HG03108 (cell line): Measurements from ENCODE around the gene PPP1R16B.
"Not testable (repeated sequence)": the region's sequence is repeated elsewhere in the genome, so short reads cannot be mapped to it uniquely, and the experiment has no call there.

Experiments used
- ATAC-seq: cut with Tn5 transposase; IDR thresholded peaks from one replicate; pipeline ENCODE4 v1.9.1; 2021; ENCODE audit warnings: moderate library complexity; ENCODE audit not compliant: unreplicated experiment

The PPP1R16B gene

DNA sequence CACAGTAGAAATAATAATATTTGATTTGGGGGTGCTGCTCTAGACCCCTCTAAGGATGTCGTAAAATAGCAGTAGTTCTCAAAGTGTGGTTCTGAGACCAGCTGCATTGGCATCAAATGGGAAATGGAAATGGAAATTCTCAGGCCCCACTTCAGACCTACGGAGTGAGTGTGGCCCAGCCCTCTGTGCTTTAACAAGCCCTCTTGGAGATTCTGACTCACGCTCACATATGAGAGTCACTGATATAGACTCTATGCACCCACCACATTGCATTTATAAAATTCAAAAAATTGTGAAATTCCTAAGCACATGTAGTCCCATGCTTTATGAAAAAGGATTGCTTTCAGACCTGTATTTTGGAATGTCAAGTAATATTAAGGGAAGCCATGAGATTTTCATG, 14.2 kb upstream of the PPP1R16B start:
- no peak for ATAC-seq

DNA sequence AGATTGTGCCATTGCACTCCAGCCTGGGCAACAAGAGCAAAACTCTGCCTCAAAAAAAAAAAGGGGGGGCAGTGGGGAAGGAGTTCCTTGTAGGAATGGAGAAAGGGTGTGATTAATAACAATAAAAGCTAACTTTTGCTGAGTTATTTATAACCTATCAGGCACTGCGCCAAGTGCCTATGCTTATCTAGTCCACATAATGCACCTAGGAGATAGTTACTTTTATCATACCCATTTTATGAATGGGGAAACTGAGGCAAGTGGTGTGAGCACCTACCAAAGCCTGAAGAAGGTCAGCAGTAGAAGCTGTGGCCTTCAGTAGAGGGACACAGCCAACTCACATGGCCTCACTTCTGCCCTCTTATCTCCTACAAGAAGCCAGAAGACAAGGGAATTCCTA, 13.6 kb upstream of the PPP1R16B start:
- ATAC-seq = no peak

DNA sequence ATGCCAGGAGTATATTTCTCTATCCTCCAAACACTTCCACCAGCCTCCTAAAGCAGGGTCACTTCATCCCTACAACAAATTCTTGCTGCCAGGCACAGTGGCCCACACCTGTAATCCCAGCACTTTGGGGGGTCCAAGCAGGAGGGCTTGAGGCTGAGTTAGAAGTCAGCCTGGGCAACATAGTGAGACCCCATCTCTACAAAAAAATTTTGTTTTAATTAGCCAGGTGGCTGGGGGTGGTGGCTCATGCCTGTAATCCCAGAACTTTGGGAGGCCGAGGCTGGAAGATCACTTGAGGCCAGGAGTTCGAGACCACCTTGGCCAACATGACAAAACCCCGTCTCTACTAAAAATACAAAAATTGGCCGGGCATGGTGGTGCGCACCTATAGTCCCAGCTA, 11.4 kb upstream of the PPP1R16B start:
- not testable (repeated sequence) for ATAC-seq

DNA sequence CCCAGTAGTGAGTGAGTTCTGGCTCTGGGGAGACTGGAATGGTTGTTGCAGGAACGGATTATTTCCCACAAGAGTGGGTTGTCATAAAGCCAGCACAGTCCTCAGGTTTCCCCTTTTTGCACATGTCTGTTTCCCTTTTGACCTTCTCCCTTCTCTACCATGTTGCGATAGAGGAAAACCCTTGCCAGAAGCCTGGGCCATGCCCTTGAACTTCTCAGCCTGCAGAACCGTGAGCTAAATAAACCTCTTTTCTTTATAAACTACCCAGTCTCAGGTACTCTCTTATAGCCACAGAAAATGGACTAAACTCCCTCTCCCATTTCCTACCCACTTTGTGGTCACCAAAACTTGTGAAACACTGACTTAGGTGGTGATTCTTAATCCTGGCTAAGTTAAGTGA, 7.2 kb upstream of the PPP1R16B start:
- no peak for ATAC-seq

DNA sequence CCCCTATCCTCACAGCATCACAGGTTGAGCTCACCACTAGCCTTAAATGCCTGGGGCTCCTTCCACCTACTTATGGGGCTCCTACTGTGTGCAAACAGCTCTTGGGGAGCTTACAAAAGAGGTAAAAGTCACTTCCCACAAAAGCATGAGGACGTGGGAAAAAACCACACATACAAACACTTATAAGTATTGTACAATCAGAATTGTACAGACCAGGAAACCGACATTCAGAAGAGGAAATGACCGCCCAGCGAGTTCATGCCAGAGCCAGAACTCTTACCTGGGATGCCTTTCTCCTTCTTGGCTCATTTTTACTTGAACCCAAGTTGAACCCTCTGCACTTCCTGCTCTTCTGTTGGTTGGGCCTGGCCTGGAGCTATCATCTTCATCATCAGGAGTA, 6.3 kb upstream of the PPP1R16B start:
- ATAC-seq = no peak

DNA sequence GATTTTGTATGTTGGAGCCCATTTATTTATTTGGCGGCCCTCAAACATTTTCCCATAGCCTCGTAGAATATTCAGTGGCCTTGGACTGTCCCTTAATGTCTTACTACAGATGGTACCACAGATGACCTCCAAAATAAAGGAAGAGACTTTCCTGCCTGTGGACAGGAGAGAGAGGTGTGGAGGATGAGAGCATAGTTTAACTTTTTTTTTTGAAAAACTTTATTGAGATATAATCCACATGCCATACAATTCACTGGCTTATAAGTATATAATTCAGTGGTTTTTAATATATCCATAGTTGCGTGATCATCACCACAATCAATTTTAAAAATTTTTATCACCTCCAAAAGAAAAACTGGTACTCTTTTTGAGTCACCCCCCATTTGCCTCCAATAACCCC, 4.6 kb upstream of the PPP1R16B start:
- ATAC-seq = no peak

DNA sequence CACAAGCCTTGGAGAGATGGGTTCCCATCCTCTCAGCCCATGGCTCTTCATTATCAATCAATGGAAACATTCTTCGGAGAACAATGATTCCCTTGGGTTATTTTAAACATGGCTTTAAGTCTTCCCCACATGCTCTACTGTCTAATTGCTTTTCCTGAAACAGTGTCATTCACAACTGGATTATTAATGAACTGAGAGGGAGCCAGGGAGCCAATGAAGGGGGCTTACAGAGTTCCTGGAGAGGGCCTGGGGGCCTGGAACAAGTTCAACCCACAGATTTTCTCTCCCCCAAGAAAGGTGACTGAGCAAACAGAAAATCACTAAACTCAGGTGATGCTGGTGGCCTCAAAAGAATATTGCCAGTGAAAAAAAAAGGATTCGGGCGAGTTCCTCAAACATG, 1.3 kb upstream of the PPP1R16B start:
- no peak for ATAC-seq

DNA sequence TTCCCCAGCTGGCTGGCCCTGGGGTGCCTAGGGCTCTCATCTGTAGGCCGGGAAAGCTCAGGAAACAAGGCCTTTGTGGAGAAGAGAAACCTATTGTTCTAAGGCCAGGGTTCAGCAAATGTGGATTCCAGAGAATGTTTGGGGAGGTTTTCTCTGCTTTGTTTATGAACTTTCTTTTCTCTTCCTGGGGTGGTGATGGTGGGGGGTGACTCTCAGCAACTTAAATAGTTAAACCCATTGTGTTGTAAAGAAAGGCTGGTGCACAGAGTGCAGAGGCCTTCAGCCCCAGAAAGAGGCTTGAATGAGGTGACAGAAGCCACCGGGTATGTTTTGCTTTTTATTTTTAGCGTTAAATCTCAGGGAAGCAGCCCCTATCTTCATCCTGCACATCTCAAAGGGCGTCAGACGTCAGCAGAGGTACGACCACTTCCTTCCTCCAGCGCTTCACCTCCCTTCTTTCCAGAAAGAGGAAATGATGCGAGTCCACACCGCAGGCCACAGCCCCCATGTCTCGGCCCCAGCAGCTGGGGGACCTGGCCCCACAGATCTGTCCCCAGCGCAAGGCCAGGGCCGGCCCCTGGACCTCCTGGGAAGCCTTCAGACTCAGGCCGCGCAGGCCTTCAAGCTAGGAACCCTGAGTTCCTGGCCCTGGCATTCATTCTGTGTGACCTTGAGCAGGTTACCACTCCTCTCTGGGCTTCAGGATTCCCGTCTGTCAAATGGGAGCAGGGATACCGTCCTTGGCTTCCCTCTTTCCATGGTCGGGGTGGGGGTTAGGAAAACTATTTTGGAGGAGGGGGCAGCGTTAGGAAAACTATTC, 605 bp upstream of the PPP1R16B start:
- ATAC-seq = peak; percentile 35

DNA sequence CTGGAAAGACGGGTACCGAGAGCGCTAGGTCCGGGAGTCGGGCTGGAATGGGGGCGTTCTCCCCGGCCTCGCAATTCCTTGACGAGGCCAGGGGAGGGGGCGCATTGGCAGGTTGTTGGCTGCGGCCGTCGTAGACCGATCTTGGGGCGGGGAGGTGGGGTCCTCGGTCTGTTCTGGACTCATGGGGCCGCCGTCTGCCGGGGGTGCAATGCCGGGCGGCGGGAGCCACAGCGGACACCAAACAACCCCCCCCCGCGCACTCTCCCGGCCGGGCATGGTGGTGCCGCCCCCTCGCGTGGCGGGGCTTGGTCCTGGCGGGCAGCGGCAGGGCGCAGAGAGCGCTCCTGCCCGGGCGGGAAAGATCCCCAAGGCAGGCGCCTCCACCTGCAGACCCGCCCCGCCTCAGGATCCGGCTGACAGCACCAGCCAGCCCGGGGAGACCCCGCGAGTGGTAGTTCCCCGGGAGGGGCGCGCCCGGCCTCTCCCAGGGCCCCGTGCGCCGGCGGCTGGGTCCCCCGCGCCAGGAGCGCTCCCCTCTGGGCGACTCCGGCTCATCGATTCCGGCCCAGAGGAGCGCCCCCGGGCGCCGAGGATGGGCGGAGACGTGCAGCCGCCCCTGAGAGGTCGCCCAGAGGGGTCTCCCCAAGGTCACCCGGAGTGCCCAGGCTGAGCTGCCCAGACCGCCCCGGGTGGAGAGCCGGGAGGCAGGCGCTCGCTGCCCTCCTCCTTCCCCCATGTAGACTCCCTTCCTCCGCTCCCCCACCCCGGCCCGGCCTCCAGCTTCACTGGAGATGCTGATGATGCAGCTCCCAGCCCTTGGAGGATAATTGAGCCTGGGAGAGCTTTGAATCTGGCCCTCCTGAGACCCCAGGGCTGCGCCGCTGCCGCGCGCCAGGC, 709 bp downstream of the PPP1R16B start:
- ATAC-seq = no peak

DNA sequence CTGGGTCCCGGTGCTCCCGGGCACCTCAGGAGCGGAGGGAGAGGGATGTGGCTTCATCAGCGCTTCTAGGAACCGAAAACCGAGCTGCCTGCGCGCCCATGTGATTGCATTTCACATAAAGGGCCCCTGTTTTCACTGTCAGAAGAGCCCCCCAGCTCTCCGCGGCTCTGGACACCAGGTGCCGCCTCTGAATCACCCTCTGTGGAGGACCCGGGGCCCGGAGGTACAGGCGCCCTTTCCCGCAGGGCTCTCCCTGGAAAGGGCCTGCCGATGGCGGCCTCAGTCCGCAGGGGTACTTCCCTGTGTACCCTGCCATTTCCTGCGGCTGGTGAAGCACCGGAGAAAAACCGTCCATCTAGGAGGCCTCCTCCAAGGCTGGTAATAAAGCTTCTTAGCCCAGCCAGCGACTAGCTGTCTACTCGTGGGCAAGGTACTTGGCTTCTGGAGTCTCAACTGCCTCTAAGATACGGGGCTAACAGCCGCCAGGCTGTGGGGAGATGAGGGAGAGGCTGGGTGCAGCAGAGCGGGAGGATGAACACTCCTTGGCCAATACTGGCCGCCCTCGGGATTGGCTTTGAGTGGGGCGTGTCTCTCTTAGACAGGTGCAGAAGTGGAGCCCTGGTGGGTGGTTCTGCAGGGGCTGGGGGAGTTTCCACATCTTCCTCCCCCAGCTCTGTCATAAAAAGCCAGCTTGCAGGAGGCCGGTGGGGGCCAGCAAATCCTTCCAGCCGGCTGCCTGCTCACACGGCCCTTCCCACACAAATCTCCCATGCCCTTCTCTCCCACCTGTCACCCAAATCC, 1.6 kb downstream of the PPP1R16B start:
- no peak for ATAC-seq

DNA sequence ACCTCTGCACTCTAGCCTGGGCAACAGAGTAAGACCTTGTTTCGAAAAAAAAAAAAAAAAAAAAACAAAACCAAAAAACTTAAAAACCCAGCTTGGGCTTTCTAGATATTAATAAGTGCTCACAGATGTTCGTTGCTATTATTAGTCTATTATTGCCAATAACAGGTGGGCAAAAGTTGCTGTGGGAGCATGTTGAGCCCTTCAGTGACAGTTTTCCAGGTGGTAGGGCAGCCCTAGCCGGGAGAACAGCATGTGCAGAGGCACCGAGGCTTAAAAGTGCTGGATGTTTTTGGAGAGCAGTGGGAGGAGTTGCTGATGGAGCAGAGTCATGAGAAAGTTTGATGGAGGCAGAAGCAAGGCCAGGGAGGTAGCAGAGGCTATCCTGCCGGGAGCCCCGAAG, 4.4 kb downstream of the PPP1R16B start:
- no peak for ATAC-seq

DNA sequence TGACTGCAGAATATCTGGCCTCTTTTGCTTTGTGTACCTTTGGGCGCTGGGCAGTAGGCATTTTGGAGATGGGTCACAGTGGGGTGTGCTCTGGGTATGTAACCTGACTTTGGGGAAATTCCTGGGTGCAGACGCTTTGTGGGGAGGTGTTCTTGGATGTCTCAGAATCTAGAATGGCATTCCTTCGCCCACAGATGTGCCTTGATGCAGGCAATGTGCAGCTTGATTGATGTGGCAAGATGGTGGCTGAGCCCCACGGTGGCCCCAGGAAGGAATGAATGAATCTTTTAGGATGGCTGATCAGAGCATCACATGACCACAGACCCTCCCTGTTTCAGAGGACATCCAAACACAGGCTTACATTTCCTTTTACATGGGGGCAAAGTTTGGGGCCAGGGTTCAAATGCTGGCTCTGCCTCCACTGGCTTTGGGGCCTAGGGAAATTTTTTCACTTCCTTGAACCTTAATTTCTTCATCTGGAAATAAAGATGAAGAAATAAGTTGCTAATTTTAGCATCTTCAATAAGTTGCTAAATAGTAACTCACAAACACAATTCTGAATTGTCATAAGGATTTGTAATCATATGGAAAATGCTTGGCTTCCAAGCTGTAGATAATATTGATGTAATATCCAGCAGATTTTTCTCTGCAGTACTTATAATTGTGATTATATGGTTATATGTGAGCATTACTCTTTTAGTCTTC, 5.6 kb downstream of the PPP1R16B start:
- no peak for ATAC-seq

DNA sequence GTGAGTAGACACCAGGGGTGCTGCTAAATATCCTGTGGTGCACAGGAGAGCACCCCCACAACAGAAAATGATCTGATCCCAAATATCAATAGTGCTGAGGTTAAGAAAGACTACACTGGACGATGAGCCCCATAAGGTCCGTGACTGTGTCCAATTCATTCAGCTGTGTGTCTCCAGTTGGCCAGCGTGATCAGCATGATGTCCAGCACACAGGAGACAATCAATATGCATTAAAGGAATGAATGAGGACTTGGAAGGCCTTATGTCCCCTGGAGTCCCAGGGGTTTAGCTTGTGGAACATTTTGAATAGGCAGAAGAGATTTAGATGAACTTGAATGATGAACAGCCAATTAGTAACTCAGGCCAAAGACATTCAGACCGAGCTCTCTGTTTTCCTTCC, 6.3 kb downstream of the PPP1R16B start:
- ATAC-seq = no peak

DNA sequence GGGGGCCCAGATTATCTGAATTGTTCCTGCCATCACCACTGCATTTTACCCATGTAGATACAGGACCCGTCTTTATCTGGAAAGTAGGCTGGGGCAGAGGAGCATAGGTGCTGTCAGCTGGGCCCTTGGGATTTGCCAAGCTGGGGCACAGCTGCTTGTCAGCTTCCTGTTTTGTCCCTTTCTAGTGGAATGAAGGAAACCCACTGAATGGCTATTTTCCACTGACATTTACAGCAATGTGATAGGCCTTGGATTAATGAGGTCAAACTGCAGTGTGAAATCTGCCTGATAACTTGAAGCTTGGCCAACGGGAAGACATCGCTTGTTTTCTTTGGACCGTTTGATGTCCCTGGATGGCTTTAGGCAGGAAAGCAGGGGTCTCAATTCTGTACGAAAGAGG, 6.7 kb downstream of the PPP1R16B start:
- ATAC-seq = no peak

DNA sequence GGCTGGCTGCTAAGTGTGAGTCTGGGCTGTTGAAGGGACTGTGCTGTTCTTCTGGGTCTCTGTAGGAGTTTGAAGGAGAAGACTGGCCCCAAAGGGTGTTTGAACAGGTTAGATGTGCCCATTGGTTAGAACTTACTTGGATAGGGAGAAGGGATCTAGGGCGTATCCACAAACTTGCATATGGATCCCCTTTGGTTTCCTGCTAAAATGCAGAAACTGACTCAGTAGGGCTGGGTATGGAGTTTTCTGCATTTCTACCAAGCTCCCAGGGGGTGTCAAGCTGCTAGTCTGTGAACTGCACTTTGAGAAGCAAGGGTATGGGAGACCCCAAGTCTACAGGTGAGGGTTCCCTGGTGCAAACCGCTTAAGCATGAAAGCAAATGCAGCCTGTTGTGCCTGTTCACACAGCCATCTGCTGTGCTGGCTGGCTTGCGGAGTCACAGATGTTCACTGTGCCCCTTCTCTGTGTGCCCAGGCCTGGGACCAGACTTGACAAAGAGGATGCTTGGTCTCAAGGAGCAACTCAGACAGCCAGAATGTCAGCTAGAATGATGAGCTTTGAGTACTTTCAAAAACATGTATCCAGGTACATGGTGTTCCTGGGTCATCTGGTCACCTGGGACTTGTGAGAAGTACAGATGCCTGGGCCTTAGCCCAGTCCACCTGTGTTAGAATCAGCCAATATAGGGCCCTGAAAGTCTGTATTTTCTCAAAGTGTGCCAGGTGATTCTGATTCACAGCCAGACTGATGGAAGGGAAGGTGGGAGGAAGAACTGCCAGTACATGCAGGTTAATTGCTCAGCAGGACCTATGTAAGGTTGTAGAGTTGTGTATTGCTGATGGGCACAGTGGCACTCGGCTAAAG, 7.4 kb downstream of the PPP1R16B start:
- no peak for ATAC-seq

DNA sequence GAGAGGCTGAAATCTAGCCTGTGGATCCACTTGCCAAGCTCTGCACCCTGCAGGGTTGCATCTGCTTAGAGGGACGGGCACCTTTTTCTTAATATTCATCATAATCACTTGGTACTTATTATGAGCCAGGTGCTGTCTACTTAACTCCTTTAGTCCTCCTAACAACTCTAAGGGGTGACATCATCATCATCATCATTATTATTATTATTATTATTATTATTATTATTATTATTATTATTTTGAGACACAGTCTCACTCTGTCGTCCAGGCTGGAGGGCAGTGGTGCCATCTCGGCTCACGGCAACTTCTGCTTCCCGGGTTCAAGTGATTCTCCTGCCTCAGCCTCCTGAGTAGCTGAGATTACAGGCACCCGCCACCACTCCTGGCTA, 8.1 kb downstream of the PPP1R16B start:
- not testable (repeated sequence) for ATAC-seq

DNA sequence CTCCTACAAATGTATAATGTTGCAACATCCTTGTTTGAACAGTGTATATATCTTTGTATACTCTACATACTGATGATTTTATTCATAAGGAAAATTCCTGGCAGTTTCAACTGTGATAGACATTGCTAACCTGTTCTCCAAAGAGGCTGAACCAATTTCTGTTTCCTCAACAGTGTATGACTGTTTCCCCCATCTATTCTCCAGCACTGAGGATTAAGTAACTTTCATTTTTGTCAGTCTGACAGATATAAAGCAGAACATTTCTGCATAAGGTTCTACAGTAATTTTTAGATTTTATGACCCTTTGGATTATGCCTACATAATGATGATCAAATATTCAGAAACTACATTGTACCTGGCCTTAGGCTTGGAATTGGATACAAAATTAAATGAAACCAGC, 9.9 kb downstream of the PPP1R16B start:
- no peak for ATAC-seq

DNA sequence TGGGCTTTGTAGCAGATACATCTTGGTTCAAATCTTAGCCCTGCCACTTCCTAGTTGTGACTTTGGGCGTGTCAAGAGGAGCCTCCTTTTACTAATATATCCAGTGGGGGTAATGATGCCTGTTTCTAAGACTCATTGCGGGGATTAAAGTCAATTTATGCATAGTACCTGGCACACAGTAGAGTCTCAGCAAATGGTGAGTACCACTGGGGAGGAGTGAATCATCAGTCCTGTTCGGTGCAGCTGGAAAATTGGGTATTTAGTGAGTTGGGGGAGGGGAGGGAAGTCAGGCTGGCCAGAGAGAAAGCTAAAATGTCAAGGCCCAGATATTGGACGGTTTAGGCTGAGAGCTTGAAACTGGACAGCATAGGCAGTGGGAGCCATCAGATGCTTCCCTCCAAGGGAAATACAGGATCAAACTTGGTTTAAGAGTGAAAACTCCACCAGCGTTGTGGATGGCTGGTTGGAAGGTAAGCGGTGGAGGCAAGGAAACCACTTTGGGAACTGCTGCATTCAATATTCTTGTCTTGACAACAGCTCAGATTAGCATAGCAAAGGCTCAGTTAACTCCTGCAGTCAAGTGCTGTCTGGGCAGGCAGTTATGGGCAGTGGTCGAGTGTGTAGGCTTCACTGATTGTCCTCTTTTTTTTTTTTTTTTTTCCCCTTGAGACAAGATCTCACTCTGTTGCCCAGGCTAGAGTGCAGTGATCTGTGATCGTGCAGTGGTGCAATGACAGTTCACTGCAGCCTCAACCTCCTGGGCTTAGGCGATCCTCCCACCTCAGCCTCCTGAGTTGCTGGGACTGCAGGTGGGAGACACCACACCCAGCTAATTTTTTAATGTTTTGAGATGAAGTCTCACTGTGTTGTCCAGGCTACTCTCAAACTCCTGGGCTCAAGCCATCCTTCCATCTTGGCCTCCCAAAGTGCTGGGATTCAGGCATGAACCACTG, 12.9 kb downstream of the PPP1R16B start:
- no peak for ATAC-seq

DNA sequence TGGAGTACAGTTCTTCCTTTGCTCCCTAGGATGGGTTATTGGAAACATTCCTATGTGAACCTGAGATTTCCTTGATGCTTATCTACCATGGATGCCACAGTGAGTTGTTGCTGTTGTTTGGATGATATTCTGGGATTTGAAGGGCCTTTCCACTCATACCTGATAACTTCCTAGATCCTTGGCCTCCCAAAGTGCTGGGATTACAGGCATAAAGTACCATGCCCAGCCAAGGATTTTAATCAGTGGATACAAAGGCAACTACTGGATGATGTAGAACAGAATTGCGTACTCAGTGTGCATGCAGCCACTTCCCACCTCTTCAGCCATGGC, 20.0 kb downstream of the PPP1R16B start:
- no peak for ATAC-seq
